HepG2 (cell line): ENCODE data around the gene TAS1R3. TPM values are rescaled to one million over a fixed set of nuclear protein-coding genes. Genes with fewer than 3 reads are reported as not detected.
A peak's percentile ranks its signal among the peaks of the same experiment; 100 is the strongest.

Experiments
- ARNTL ChIP-seq: sonication (generic); formaldehyde crosslinking; IDR thresholded peaks from 2 replicates; pipeline ENCODE4 v1.4.0; 2020; ENCODE audit warnings: mild to moderate bottlenecking, missing genetic modification reagents
- BCL3 ChIP-seq: sonication (generic); formaldehyde crosslinking; IDR thresholded peaks from 2 replicates; pipeline ENCODE4 v1.5.1; 2020; ENCODE audit warnings: mild to moderate bottlenecking, missing genetic modification reagents, moderate library complexity
- BRD4 ChIP-seq: sonication (generic); formaldehyde crosslinking; IDR thresholded peaks from 2 replicates; pipeline ENCODE4 v1.4.0; 2020; ENCODE audit warnings: missing genetic modification reagents
- CBX2 ChIP-seq, 2 experiments: fragments of 200-600 bp in 1 of 2; sonication (generic); formaldehyde crosslinking in 1 of 2; IDR thresholded peaks; 2 replicates each; pipeline versions ENCODE4 v1.7.0 to v1.8.1; 2018 to 2022; ENCODE audit warnings: low read depth in 2 of 2, low read length in 1 of 2, mild to moderate bottlenecking in 1 of 2, missing genetic modification reagents in 1 of 2
- GABPA ChIP-seq, 2 experiments: IDR thresholded peaks; 2 replicates each; pipeline ENCODE4 v1.6.1; 2011 to 2016; ENCODE audit warnings: low read depth in 2 of 2, low read length in 1 of 2, missing biosample characterization in 1 of 2, missing genetic modification characterization in 1 of 2
- HNRNPUL1 ChIP-seq: fragments of 200-400 bp; formaldehyde crosslinking; IDR thresholded peaks from 2 replicates; pipeline ENCODE4 v1.6.1; 2017; ENCODE audit warnings: low read depth, mild to moderate bottlenecking, low read length, moderate library complexity
- IKZF1 ChIP-seq: fragments of 450-650 bp; IDR thresholded peaks from 2 replicates; pipeline ENCODE4 v1.7.1; 2016
- MAFK ChIP-seq, 2 experiments: IDR thresholded peaks in 1 of 2; conservative IDR thresholded peaks in 1 of 2; 2 replicates each; pipeline ENCODE4 v1.6.1; 2011; ENCODE audit warnings: improper control_type of control experiment in 2 of 2, low read length in 2 of 2
- MXI1 ChIP-seq: IDR thresholded peaks from 3 replicates; pipeline ENCODE4 v1.6.1; 2012; ENCODE audit warnings: low read depth, low read length, inconsistent platforms, borderline replicate concordance
- MYPOP ChIP-seq: sonication (generic); formaldehyde crosslinking; IDR thresholded peaks from 2 replicates; pipeline ENCODE4 v1.8.1; 2023; ENCODE audit warnings: mild to moderate bottlenecking, moderate library complexity, missing genetic modification reagents
- PCBP1 ChIP-seq: fragments of 200-400 bp; formaldehyde crosslinking; IDR thresholded peaks from 2 replicates; pipeline ENCODE4 v1.6.1; 2017; ENCODE audit warnings: mild to moderate bottlenecking, low read depth, low read length, borderline replicate concordance
- PHF5A ChIP-seq: IDR thresholded peaks from one replicate; pipeline ENCODE4 v1.6.1; 2018; ENCODE audit warnings: low read depth, missing genetic modification reagents; ENCODE audit not compliant: unreplicated experiment
- RXRB ChIP-seq: IDR thresholded peaks from 2 replicates; pipeline ENCODE4 v1.6.1; 2016; ENCODE audit warnings: borderline replicate concordance, missing genetic modification reagents, missing compliant biosample characterization
- TOPORS ChIP-seq: sonication (generic); formaldehyde crosslinking; IDR thresholded peaks from 2 replicates; pipeline ENCODE4 v1.8.0; 2023; ENCODE audit warnings: mild to moderate bottlenecking, missing genetic modification reagents
- ZBTB49 ChIP-seq: sonication (generic); formaldehyde crosslinking; IDR thresholded peaks from 2 replicates; pipeline ENCODE4 v1.4.0; 2020; ENCODE audit warnings: missing genetic modification reagents, borderline replicate concordance
- ZEB1 ChIP-seq: IDR thresholded peaks from 2 replicates; pipeline ENCODE4 v1.6.1; 2012; ENCODE audit warnings: mild to moderate bottlenecking, low read depth, inconsistent platforms; ENCODE audit not compliant: insufficient replicate concordance
- ZNF18 ChIP-seq: sonication (generic); formaldehyde crosslinking; IDR thresholded peaks from 2 replicates; pipeline ENCODE4 v1.8.0; 2022; ENCODE audit warnings: mild to moderate bottlenecking, missing genetic modification reagents; ENCODE audit not compliant: insufficient replicate concordance
- ZNF44 ChIP-seq: sonication (generic); formaldehyde crosslinking; IDR thresholded peaks from 2 replicates; pipeline ENCODE4 v1.5.1; 2020; ENCODE audit warnings: mild to moderate bottlenecking, missing genetic modification reagents
- ZNF570 ChIP-seq: sonication (generic); formaldehyde crosslinking; IDR thresholded peaks from 2 replicates; pipeline ENCODE4 v1.4.0; 2020; ENCODE audit warnings: mild to moderate bottlenecking, missing genetic modification reagents, borderline replicate concordance
- ZNF780A ChIP-seq: sonication (generic); formaldehyde crosslinking; IDR thresholded peaks from 2 replicates; pipeline ENCODE4 v1.8.0; 2022; ENCODE audit warnings: mild to moderate bottlenecking, missing genetic modification reagents, moderate library complexity
- ZSCAN20 ChIP-seq: sonication (generic); formaldehyde crosslinking; IDR thresholded peaks from 2 replicates; pipeline ENCODE4 v1.4.0; 2020; ENCODE audit warnings: missing genetic modification reagents, mild to moderate bottlenecking, borderline replicate concordance
- ZZZ3 ChIP-seq: sonication (generic); formaldehyde crosslinking; IDR thresholded peaks from 2 replicates; pipeline ENCODE4 v1.4.0; 2020; ENCODE audit warnings: missing genetic modification reagents, mild to moderate bottlenecking, borderline replicate concordance
- polyA plus RNA-seq, 8 experiments: library from polyadenylated mRNA; depleted of rRNA in 3 of 8; stranded (reverse) in 7 of 8; unstranded in 1 of 8; fragments of >200 nt; fragmentation: Illumina TruSeq in 4 of 8; extraction: Trizol in 4 of 8; gene quantifications; 2 replicates each; pipeline versions ENCODE4 v1.2.1 to v1.2.3, GENCODE V29; 2011 to 2016; ENCODE audit warnings: low read depth in 4 of 8, missing spikeins in 1 of 8, mixed read lengths in 1 of 8; ENCODE audit not compliant: insufficient read depth in 1 of 8
- total RNA-seq, 5 experiments: library from RNA; depleted of rRNA; stranded (reverse); fragments of >200 nt; fragmentation: Illumina TruSeq; extraction: Trizol; gene quantifications; 2 replicates each; pipeline ENCODE4 v1.2.3, GENCODE V29; 2016; ENCODE audit warnings: low read depth in 1 of 5

Gene TAS1R3
- total and polyA plus RNA-seq, 2 of the 13 experiments (the other 11 are each of a cell fraction or from before 2014, with no cell fraction given) = 0.13 to 0.15 TPM

GRCh38 chr1:1325288-1326074 lies 5.6 kb upstream of the TAS1R3 start (continued):
- TF ChIP-seq CBX2 (IDR thresholded peaks at IDR 0.05; ENCODE audit: low read depth, low read length) (no peak), CBX2 (CRISPR knock-in tag; IDR thresholded peaks at IDR 0.05; ENCODE audit: low read depth) (no peak), ZNF780A (CRISPR knock-in tag) (no peak), TOPORS (CRISPR knock-in tag) (no peak; the same call in 1 of the 2 replicates), PCBP1 (no peak), MXI1 (no peak), ARNTL (CRISPR knock-in tag) (no peak), IKZF1 (no peak), RXRB (CRISPR knock-in tag) (no peak), PHF5A (no peak), BCL3 (peak; percentile 65; the same call in 1 of the 2 replicates), ZNF570 (CRISPR knock-in tag) (no peak), ZZZ3 (CRISPR knock-in tag) (no peak), ZNF18 (no peak), BRD4 (CRISPR knock-in tag) (no peak), ZNF44 (CRISPR knock-in tag) (0 out of 2 replicates have a peak, but pooled peaks have one; percentile 6), MAFK (conservative IDR thresholded peaks at IDR 0.05 in 1 of 2, IDR thresholded peaks at IDR 0.05 in 1 of 2; ENCODE audit: low read length in 2 of 2) (no peak), GABPA (IDR thresholded peaks at IDR 0.05; ENCODE audit: low read depth, low read length) (no peak), GABPA (CRISPR knock-in tag; IDR thresholded peaks at IDR 0.05; ENCODE audit: low read depth) (no peak), ZSCAN20 (CRISPR knock-in tag) (no peak), ZBTB49 (no peak), MYPOP (no peak), HNRNPUL1 (no peak), ZEB1 (no peak)
